WTC11 (cell line): ENCODE data around the gene SNX14. TPM values are rescaled to one million over a fixed set of nuclear protein-coding genes. Genes with fewer than 3 reads are reported as not detected.

Experiments used
- ELF4 ChIP-seq: sonication (generic); formaldehyde crosslinking; IDR thresholded peaks from 2 replicates; pipeline ENCODE4 v1.8.1; 2022; ENCODE audit warnings: low read depth, mild to moderate bottlenecking, moderate library complexity, missing genetic modification reagents
- FOXK1 ChIP-seq: sonication (generic); formaldehyde crosslinking; IDR thresholded peaks from 2 replicates; pipeline ENCODE4 v1.8.0; 2022; ENCODE audit warnings: mild to moderate bottlenecking, moderate library complexity, missing genetic modification reagents
- GABPB1 ChIP-seq: sonication (generic); formaldehyde crosslinking; IDR thresholded peaks from 2 replicates; pipeline ENCODE4 v1.8.1; 2023; ENCODE audit warnings: mild to moderate bottlenecking, missing genetic modification reagents
- GRHL2 ChIP-seq: fragments of 250-450 bp; sonication (Bioruptor Pico); IDR thresholded peaks from 2 replicates; pipeline ENCODE4 v1.8.0; 2022; ENCODE audit warnings: mild to moderate bottlenecking, moderate library complexity; ENCODE audit not compliant: insufficient replicate concordance, severe bottlenecking
- HMGA2 ChIP-seq: fragments of 250-450 bp; sonication (Bioruptor Pico); IDR thresholded peaks from 2 replicates; pipeline ENCODE4 v1.4.0; 2021; ENCODE audit warnings: mild to moderate bottlenecking, moderate library complexity
- KAT7 ChIP-seq: sonication (generic); formaldehyde crosslinking; IDR thresholded peaks from 2 replicates; pipeline ENCODE4 v1.8.1; 2023; ENCODE audit warnings: missing genetic modification reagents, mild to moderate bottlenecking, borderline replicate concordance
- RELA ChIP-seq: sonication (generic); formaldehyde crosslinking; IDR thresholded peaks from 2 replicates; pipeline ENCODE4 v1.8.1; 2022; ENCODE audit warnings: missing genetic modification reagents, mild to moderate bottlenecking, borderline replicate concordance
- SMAD3 ChIP-seq: sonication (generic); formaldehyde crosslinking; IDR thresholded peaks from 2 replicates; pipeline ENCODE4 v1.8.0; 2022; ENCODE audit warnings: missing genetic modification reagents, mild to moderate bottlenecking, borderline replicate concordance
- SMAD4 ChIP-seq: sonication (generic); formaldehyde crosslinking; IDR thresholded peaks from 2 replicates; pipeline ENCODE4 v1.8.0; 2022; ENCODE audit warnings: mild to moderate bottlenecking, missing genetic modification reagents
- total RNA-seq: library from RNA; stranded (reverse); gene quantifications from 3 replicates; pipeline ENCODE4 v1.2.3, GENCODE V29; 2021
- TF ChIP-seq, protein P1 (sequence below): fragments of 200-600 bp; IDR thresholded peaks from 2 replicates; pipeline ENCODE4 v1.8.0; 2022; ENCODE audit warnings: antibody characterized with exemption
- TF ChIP-seq, protein P2 (sequence below): sonication (generic); formaldehyde crosslinking; IDR thresholded peaks from 2 replicates; pipeline ENCODE4 v1.8.0; 2022; ENCODE audit warnings: mild to moderate bottlenecking, missing genetic modification reagents
- TF ChIP-seq, protein P3 (sequence below): sonication (generic); formaldehyde crosslinking; conservative IDR thresholded peaks from 2 replicates; pipeline ENCODE4 v1.8.1; 2023; ENCODE audit warnings: mild to moderate bottlenecking, low read depth, missing genetic modification reagents, moderate library complexity
- TF ChIP-seq, protein P4 (sequence below): fragments of 250-450 bp; sonication (Bioruptor Pico); IDR thresholded peaks from 2 replicates; pipeline ENCODE4 v1.9.0; 2021; ENCODE audit warnings: mild to moderate bottlenecking
- TF ChIP-seq, protein P5 (sequence below): sonication (generic); formaldehyde crosslinking; IDR thresholded peaks from 2 replicates; pipeline ENCODE4 v1.8.1; 2023; ENCODE audit warnings: mild to moderate bottlenecking, missing genetic modification reagents, moderate library complexity
- TF ChIP-seq, protein P6 (sequence below): fragments of 250-450 bp; sonication (Bioruptor Pico); conservative IDR thresholded peaks from 2 replicates; pipeline ENCODE4 v1.9.0; 2021; ENCODE audit warnings: mild to moderate bottlenecking
- TF ChIP-seq, protein P7 (sequence below): sonication (generic); formaldehyde crosslinking; IDR thresholded peaks from 2 replicates; pipeline ENCODE4 v1.8.0; 2023; ENCODE audit warnings: missing genetic modification reagents, mild to moderate bottlenecking, borderline replicate concordance
- TF ChIP-seq, protein P8 (sequence below): sonication (generic); formaldehyde crosslinking; IDR thresholded peaks from 2 replicates; pipeline ENCODE4 v1.8.1; 2023; ENCODE audit warnings: mild to moderate bottlenecking, missing genetic modification reagents
- TF ChIP-seq, protein P9 (sequence below): sonication (generic); formaldehyde crosslinking; IDR thresholded peaks from 2 replicates; pipeline ENCODE4 v1.8.0; 2023; ENCODE audit warnings: missing genetic modification reagents

SNX14 gene
- total RNA-seq, 1 experiment from 2014 or later: 34.3 TPM

DNA sequence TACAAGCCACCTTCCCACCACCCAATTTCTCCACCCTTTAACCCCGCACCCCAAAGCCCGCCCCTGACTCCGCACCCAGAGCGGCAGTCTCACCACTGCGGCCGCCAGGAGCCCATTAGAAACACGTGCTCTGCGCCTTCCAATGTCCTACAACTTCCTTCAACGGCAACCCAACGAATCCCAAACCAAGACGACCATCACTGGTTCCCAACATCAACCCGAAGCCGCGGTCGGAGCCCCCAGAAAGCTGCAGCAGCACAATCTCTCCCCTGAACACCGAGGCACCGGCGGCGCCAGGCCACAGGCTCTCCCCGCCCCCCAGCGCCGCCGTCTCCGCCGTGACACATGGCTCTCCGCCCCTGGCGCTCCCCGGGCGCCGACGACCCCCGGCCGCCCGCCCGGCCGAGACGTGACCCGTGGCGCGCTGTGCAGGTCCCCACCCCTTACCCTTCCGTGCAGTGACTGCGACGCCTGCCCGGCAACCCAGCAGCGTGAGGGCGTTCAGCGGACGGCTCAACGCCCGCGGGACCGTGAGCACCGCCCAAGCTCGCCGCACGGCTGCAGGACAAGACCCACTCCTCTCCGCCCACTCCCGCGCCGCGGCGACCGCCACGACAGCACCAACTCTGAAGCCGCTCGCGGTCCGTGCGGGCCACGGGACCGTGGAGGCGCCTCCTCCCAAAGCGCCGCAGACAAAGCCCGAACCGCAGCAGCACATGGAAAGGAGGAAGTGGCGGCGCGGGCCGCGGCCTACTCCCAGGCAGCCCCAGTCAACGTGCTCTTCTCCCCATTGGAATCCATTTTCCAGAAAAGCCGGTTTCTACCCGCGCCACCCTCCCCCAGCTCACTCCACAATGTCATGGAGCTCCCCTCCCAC is 48.5 kb upstream of the SNX14 start (continued):
- TF ChIP-seq, protein P1, sequence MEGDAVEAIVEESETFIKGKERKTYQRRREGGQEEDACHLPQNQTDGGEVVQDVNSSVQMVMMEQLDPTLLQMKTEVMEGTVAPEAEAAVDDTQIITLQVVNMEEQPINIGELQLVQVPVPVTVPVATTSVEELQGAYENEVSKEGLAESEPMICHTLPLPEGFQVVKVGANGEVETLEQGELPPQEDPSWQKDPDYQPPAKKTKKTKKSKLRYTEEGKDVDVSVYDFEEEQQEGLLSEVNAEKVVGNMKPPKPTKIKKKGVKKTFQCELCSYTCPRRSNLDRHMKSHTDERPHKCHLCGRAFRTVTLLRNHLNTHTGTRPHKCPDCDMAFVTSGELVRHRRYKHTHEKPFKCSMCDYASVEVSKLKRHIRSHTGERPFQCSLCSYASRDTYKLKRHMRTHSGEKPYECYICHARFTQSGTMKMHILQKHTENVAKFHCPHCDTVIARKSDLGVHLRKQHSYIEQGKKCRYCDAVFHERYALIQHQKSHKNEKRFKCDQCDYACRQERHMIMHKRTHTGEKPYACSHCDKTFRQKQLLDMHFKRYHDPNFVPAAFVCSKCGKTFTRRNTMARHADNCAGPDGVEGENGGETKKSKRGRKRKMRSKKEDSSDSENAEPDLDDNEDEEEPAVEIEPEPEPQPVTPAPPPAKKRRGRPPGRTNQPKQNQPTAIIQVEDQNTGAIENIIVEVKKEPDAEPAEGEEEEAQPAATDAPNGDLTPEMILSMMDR: no peak
- TF ChIP-seq SMAD4 (CRISPR knock-in tag): no peak
- TF ChIP-seq, protein P2, sequence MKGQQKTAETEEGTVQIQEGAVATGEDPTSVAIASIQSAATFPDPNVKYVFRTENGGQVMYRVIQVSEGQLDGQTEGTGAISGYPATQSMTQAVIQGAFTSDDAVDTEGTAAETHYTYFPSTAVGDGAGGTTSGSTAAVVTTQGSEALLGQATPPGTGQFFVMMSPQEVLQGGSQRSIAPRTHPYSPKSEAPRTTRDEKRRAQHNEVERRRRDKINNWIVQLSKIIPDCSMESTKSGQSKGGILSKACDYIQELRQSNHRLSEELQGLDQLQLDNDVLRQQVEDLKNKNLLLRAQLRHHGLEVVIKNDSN (CRISPR knock-in tag): no peak
- TF ChIP-seq, protein P3, sequence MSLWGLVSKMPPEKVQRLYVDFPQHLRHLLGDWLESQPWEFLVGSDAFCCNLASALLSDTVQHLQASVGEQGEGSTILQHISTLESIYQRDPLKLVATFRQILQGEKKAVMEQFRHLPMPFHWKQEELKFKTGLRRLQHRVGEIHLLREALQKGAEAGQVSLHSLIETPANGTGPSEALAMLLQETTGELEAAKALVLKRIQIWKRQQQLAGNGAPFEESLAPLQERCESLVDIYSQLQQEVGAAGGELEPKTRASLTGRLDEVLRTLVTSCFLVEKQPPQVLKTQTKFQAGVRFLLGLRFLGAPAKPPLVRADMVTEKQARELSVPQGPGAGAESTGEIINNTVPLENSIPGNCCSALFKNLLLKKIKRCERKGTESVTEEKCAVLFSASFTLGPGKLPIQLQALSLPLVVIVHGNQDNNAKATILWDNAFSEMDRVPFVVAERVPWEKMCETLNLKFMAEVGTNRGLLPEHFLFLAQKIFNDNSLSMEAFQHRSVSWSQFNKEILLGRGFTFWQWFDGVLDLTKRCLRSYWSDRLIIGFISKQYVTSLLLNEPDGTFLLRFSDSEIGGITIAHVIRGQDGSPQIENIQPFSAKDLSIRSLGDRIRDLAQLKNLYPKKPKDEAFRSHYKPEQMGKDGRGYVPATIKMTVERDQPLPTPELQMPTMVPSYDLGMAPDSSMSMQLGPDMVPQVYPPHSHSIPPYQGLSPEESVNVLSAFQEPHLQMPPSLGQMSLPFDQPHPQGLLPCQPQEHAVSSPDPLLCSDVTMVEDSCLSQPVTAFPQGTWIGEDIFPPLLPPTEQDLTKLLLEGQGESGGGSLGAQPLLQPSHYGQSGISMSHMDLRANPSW (CRISPR knock-in tag): no peak
- TF ChIP-seq GRHL2 (CRISPR knock-in tag): no peak
- TF ChIP-seq, protein P4, sequence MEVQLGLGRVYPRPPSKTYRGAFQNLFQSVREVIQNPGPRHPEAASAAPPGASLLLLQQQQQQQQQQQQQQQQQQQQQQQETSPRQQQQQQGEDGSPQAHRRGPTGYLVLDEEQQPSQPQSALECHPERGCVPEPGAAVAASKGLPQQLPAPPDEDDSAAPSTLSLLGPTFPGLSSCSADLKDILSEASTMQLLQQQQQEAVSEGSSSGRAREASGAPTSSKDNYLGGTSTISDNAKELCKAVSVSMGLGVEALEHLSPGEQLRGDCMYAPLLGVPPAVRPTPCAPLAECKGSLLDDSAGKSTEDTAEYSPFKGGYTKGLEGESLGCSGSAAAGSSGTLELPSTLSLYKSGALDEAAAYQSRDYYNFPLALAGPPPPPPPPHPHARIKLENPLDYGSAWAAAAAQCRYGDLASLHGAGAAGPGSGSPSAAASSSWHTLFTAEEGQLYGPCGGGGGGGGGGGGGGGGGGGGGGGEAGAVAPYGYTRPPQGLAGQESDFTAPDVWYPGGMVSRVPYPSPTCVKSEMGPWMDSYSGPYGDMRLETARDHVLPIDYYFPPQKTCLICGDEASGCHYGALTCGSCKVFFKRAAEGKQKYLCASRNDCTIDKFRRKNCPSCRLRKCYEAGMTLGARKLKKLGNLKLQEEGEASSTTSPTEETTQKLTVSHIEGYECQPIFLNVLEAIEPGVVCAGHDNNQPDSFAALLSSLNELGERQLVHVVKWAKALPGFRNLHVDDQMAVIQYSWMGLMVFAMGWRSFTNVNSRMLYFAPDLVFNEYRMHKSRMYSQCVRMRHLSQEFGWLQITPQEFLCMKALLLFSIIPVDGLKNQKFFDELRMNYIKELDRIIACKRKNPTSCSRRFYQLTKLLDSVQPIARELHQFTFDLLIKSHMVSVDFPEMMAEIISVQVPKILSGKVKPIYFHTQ (CRISPR knock-in tag): no peak
- TF ChIP-seq, protein P5, sequence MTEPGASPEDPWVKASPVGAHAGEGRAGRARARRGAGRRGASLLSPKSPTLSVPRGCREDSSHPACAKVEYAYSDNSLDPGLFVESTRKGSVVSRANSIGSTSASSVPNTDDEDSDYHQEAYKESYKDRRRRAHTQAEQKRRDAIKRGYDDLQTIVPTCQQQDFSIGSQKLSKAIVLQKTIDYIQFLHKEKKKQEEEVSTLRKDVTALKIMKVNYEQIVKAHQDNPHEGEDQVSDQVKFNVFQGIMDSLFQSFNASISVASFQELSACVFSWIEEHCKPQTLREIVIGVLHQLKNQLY (CRISPR knock-in tag): no peak
- TF ChIP-seq, protein P6, sequence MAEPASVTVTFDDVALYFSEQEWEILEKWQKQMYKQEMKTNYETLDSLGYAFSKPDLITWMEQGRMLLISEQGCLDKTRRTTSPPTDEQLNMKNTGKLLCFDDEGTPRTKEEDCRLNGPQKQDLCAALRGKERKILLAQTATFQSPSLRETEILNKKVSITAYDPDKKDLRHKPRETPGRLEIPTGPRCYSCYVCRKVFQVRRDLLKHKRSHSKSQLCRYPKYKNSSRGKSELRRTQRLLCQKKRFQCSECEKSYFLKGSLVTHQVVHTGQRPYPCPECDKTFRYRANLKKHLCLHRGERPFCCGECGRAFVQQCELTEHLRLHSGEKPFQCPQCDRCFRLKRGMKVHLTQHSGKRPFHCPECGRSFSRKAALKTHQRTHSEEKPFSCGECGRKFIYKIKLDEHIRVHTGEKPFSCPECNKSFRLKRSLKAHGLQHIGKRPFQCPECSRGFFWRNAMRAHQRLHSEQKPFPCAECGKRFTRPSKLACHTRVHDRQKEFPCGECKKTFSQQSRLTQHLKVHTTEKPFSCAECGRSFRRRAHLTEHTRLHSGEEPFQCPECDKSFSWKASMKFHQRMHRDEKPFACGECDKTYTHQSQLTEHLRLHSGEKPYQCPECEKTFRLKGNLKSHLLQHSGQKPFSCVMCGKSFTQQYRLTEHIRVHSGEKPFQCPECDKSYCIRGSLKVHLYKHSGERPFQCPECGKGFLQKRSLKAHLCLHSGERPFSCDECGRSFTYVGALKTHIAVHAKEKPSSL: no peak
- peak; percentile 53; the same call in 1 of the 2 replicates for TF ChIP-seq SMAD3
- TF ChIP-seq, protein P7, sequence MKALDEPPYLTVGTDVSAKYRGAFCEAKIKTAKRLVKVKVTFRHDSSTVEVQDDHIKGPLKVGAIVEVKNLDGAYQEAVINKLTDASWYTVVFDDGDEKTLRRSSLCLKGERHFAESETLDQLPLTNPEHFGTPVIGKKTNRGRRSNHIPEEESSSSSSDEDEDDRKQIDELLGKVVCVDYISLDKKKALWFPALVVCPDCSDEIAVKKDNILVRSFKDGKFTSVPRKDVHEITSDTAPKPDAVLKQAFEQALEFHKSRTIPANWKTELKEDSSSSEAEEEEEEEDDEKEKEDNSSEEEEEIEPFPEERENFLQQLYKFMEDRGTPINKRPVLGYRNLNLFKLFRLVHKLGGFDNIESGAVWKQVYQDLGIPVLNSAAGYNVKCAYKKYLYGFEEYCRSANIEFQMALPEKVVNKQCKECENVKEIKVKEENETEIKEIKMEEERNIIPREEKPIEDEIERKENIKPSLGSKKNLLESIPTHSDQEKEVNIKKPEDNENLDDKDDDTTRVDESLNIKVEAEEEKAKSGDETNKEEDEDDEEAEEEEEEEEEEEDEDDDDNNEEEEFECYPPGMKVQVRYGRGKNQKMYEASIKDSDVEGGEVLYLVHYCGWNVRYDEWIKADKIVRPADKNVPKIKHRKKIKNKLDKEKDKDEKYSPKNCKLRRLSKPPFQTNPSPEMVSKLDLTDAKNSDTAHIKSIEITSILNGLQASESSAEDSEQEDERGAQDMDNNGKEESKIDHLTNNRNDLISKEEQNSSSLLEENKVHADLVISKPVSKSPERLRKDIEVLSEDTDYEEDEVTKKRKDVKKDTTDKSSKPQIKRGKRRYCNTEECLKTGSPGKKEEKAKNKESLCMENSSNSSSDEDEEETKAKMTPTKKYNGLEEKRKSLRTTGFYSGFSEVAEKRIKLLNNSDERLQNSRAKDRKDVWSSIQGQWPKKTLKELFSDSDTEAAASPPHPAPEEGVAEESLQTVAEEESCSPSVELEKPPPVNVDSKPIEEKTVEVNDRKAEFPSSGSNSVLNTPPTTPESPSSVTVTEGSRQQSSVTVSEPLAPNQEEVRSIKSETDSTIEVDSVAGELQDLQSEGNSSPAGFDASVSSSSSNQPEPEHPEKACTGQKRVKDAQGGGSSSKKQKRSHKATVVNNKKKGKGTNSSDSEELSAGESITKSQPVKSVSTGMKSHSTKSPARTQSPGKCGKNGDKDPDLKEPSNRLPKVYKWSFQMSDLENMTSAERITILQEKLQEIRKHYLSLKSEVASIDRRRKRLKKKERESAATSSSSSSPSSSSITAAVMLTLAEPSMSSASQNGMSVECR (CRISPR knock-in tag): no peak
- TF ChIP-seq HMGA2 (CRISPR knock-in tag): 0 out of 2 replicates have a peak, but pooled peaks have one; percentile 16
- no peak; the same call in 1 of the 2 replicates for TF ChIP-seq GABPB1 (CRISPR knock-in tag)
- TF ChIP-seq KAT7: peak; percentile 47; the same call in 1 of the 2 replicates
- no peak for TF ChIP-seq ELF4
- TF ChIP-seq RELA (CRISPR knock-in tag): peak; percentile 78; the same call in 1 of the 2 replicates
- TF ChIP-seq FOXK1 (CRISPR knock-in tag): no peak
- TF ChIP-seq, protein P8, sequence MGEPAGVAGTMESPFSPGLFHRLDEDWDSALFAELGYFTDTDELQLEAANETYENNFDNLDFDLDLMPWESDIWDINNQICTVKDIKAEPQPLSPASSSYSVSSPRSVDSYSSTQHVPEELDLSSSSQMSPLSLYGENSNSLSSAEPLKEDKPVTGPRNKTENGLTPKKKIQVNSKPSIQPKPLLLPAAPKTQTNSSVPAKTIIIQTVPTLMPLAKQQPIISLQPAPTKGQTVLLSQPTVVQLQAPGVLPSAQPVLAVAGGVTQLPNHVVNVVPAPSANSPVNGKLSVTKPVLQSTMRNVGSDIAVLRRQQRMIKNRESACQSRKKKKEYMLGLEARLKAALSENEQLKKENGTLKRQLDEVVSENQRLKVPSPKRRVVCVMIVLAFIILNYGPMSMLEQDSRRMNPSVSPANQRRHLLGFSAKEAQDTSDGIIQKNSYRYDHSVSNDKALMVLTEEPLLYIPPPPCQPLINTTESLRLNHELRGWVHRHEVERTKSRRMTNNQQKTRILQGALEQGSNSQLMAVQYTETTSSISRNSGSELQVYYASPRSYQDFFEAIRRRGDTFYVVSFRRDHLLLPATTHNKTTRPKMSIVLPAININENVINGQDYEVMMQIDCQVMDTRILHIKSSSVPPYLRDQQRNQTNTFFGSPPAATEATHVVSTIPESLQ: no peak
- TF ChIP-seq, protein P9, sequence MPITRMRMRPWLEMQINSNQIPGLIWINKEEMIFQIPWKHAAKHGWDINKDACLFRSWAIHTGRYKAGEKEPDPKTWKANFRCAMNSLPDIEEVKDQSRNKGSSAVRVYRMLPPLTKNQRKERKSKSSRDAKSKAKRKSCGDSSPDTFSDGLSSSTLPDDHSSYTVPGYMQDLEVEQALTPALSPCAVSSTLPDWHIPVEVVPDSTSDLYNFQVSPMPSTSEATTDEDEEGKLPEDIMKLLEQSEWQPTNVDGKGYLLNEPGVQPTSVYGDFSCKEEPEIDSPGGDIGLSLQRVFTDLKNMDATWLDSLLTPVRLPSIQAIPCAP (CRISPR knock-in tag): no peak; the same call in 1 of the 2 replicates
